ENCODE data around the gene TPPP2. TPM values are rescaled to one million over a fixed set of nuclear protein-coding genes. Genes with fewer than 3 reads are reported as not detected.
A peak's percentile ranks its signal among the peaks of the same experiment; 100 is the strongest.

TPPP2 gene
- total RNA-seq, 2 donors from 2014 or later = not detected

- Mint-ChIP-seq H3K27ac (no peak overlapping the region), H3K4me3 (no peak overlapping the region), H3K9me3 (no peaks in the 10 kb centered on the region), H3K27me3 (peaks cover 5 to 11% of the 10 kb centered on the region in 2 donors), H3K4me1 (ENCODE audit: low read depth in 2 of 2) (no peaks in the 10 kb centered on the region), H3K36me3 (no peaks in the 10 kb centered on the region)
- ATAC-seq = no peak
- no peak for DNase-seq (ENCODE audit: low spot score)
Observed at GRCh38 chr14:21053184-21054122, 23.4 kb downstream of the TPPP2 start.

- peak in 1 of 2 donors; percentile 14 for ATAC-seq
Observed at GRCh38 chr14:21054123-21054767, 24.2 kb downstream of the TPPP2 start.

GRCh38 chr14:21054768-21055145 is 24.7 kb downstream of the TPPP2 start:
- no peaks in the 10 kb centered on the region for H3K36me3 Mint-ChIP-seq
- ATAC-seq (no peak), DNase-seq (ENCODE audit: low spot score) (no peak)
- no peaks in the 10 kb centered on the region for H3K4me1 Mint-ChIP-seq (ENCODE audit: low read depth in 2 of 2)
- H3K9me3 Mint-ChIP-seq = no peaks in the 10 kb centered on the region
- peaks cover 4 to 14% of the 10 kb centered on the region in 2 donors for H3K27me3 Mint-ChIP-seq
- H3K4me3 Mint-ChIP-seq = no peak overlapping the region
- H3K27ac Mint-ChIP-seq = no peak overlapping the region

More at GRCh38 chr14:21054123-21054767, 24.2 kb downstream of the TPPP2 start:
- Mint-ChIP-seq H3K9me3 (no peaks in the 10 kb centered on the region), H3K36me3 (no peaks in the 10 kb centered on the region), H3K4me1 (ENCODE audit: low read depth in 2 of 2) (no peaks in the 10 kb centered on the region), H3K4me3 (no peak overlapping the region), H3K27ac (no peak overlapping the region), H3K27me3 (peaks cover 2 to 11% of the 10 kb centered on the region in 2 donors)
- no peak for DNase-seq (ENCODE audit: low spot score)

GRCh38 chr14:21055432-21056117 is 25.6 kb downstream of the TPPP2 start:
- H3K4me3 Mint-ChIP-seq = no peak overlapping the region
- H3K36me3 Mint-ChIP-seq = no peaks in the 10 kb centered on the region
- DNase-seq (ENCODE audit: low spot score) (no peak), ATAC-seq (no peak)
- peaks cover 10 to 22% of the 10 kb centered on the region in 2 donors for H3K27me3 Mint-ChIP-seq
- no peaks in the 10 kb centered on the region for H3K9me3 Mint-ChIP-seq
- no peaks in the 10 kb centered on the region for H3K4me1 Mint-ChIP-seq (ENCODE audit: low read depth in 2 of 2)
- H3K27ac Mint-ChIP-seq = no peak overlapping the region

GRCh38 chr14:21056520-21057163 is 26.6 kb downstream of the TPPP2 start:
- DNase-seq (ENCODE audit: low spot score) (no peak), ATAC-seq (no peak)
- Mint-ChIP-seq H3K4me3 (no peak overlapping the region), H3K27me3 (peaks cover 12 to 31% of the 10 kb centered on the region in 2 donors), H3K9me3 (no peaks in the 10 kb centered on the region), H3K36me3 (no peaks in the 10 kb centered on the region), H3K27ac (no peak overlapping the region), H3K4me1 (ENCODE audit: low read depth in 2 of 2) (no peaks in the 10 kb centered on the region)

GRCh38 chr14:21057803-21058675 is 28.0 kb downstream of the TPPP2 start, which contains the start of gene RNASE8:
RNASE8 (plus strand) TSS chr14:21057822; CDS start chr14:21057893, 71 bp downstream.
- peak in 1 of 2 donors; percentile 58 for ATAC-seq
- H3K9me3 Mint-ChIP-seq = no peaks in the 10 kb centered on the region
- H3K36me3 Mint-ChIP-seq = no peaks in the 10 kb centered on the region
- peaks cover 18 to 27% of the 10 kb centered on the region in 2 donors for H3K27me3 Mint-ChIP-seq
- DNase-seq (ENCODE audit: low spot score) = no peak
- no peaks in the 10 kb centered on the region for H3K4me1 Mint-ChIP-seq (ENCODE audit: low read depth in 2 of 2)
- no peak within 1 kb of the TSS for H3K27ac Mint-ChIP-seq
- H3K4me3 Mint-ChIP-seq = no peak within 1 kb of the TSS

- ATAC-seq (peak in 1 of 2 donors; percentile 52), DNase-seq (ENCODE audit: low spot score) (no peak)
- H3K27ac Mint-ChIP-seq = no peak overlapping the region
- H3K4me3 Mint-ChIP-seq = no peak overlapping the region
- H3K27me3 Mint-ChIP-seq = peaks cover 23 to 36% of the 10 kb centered on the region in 2 donors
- no peaks in the 10 kb centered on the region for H3K36me3 Mint-ChIP-seq
- H3K4me1 Mint-ChIP-seq (ENCODE audit: low read depth in 2 of 2) = no peaks in the 10 kb centered on the region
- no peaks in the 10 kb centered on the region for H3K9me3 Mint-ChIP-seq
Observed at GRCh38 chr14:21058903-21059302, 28.9 kb downstream of the TPPP2 start.

- H3K9me3 Mint-ChIP-seq = no peaks in the 10 kb centered on the region
- ATAC-seq (no peak), DNase-seq (ENCODE audit: low spot score) (no peak)
- H3K27ac Mint-ChIP-seq = no peak overlapping the region
- H3K36me3 Mint-ChIP-seq = no peaks in the 10 kb centered on the region
- H3K27me3 Mint-ChIP-seq = peaks cover 24 to 39% of the 10 kb centered on the region in 2 donors
- no peak overlapping the region for H3K4me3 Mint-ChIP-seq
- no peaks in the 10 kb centered on the region for H3K4me1 Mint-ChIP-seq (ENCODE audit: low read depth in 2 of 2)
Observed at GRCh38 chr14:21059842-21060613, 30.0 kb downstream of the TPPP2 start.

GRCh38 chr14:21060614-21061346 is 30.8 kb downstream of the TPPP2 start:
- H3K36me3 Mint-ChIP-seq = no peaks in the 10 kb centered on the region
- DNase-seq (ENCODE audit: low spot score) (no peak), ATAC-seq (no peak)
- H3K4me1 Mint-ChIP-seq (ENCODE audit: low read depth in 2 of 2) = no peaks in the 10 kb centered on the region
- no peaks in the 10 kb centered on the region for H3K9me3 Mint-ChIP-seq
- peaks cover 31 to 47% of the 10 kb centered on the region in 2 donors for H3K27me3 Mint-ChIP-seq
- no peak overlapping the region for H3K4me3 Mint-ChIP-seq
- H3K27ac Mint-ChIP-seq = no peak overlapping the region

- no peaks in the 10 kb centered on the region for H3K36me3 Mint-ChIP-seq
- H3K27ac Mint-ChIP-seq = no peak overlapping the region
- no peaks in the 10 kb centered on the region for H3K9me3 Mint-ChIP-seq
- ATAC-seq (no peak), DNase-seq (ENCODE audit: low spot score) (no peak)
- H3K27me3 Mint-ChIP-seq = peaks cover 34 to 52% of the 10 kb centered on the region in 2 donors
- H3K4me1 Mint-ChIP-seq (ENCODE audit: low read depth in 2 of 2) = no peaks in the 10 kb centered on the region
- H3K4me3 Mint-ChIP-seq = no peak overlapping the region
Observed at GRCh38 chr14:21061347-21061668, 31.3 kb downstream of the TPPP2 start.

GRCh38 chr14:21063479-21063878 is 33.5 kb downstream of the TPPP2 start:
- DNase-seq (ENCODE audit: low spot score) (no peak), ATAC-seq (no peak)
- Mint-ChIP-seq H3K27me3 (peaks cover 44 to 74% of the 10 kb centered on the region in 2 donors), H3K4me1 (ENCODE audit: low read depth in 2 of 2) (peaks cover under 1 to 2% of the 10 kb centered on the region in 2 donors), H3K4me3 (no peak overlapping the region), H3K9me3 (no peaks in the 10 kb centered on the region), H3K27ac (no peak overlapping the region), H3K36me3 (no peaks in the 10 kb centered on the region)
